Tibial nerve (tissue), 4 donors: ENCODE results near the gene HSD17B1. TPM values are rescaled to one million over a fixed set of nuclear protein-coding genes. Genes with fewer than 3 reads are reported as not detected.

ENCODE experiments used
- DNase-seq, 2 donors: peaks; one replicate each; pipeline ENCODE4 v3.0.0-alpha.2; 2019; ENCODE audit warnings: low spot score in 2 of 2
- H3K27ac ChIP-seq, 4 donors: fragments of 200-600 bp; sonication (generic) in 3 of 4; one replicate each; pipeline ENCODE4 v1.5.1; 2017 to 2019; ENCODE audit warnings: mild to moderate bottlenecking in 1 of 4
- H3K27me3 ChIP-seq, 2 donors: fragments of 200-600 bp; sonication (generic) in 1 of 2; one replicate each; pipeline versions ENCODE4 v1.5.1 to v1.6.0; 2017 to 2019
- H3K36me3 ChIP-seq, 3 donors: fragments of 200-600 bp; sonication (generic); one replicate each; pipeline ENCODE4 v1.5.1; 2018 to 2019
- H3K4me1 ChIP-seq, 4 donors: fragments of 200-600 bp; sonication (generic) in 3 of 4; one replicate each; pipeline ENCODE4 v1.5.1; 2017 to 2019
- H3K4me3 ChIP-seq, 4 donors: fragments of 200-600 bp; sonication (generic) in 3 of 4; one replicate each; pipeline ENCODE4 v1.5.1; 2017 to 2019; ENCODE audit warnings: mild to moderate bottlenecking in 1 of 4, moderate library complexity in 1 of 4
- H3K9me3 ChIP-seq, 4 donors: fragments of 200-600 bp; sonication (generic) in 3 of 4; one replicate each; pipeline ENCODE4 v1.5.1; 2017 to 2019
- EP300 ChIP-seq, 2 donors: sonication (generic); formaldehyde crosslinking; IDR thresholded peaks; one replicate each; pipeline ENCODE4 v1.6.1; 2017; ENCODE audit warnings: antibody characterized with exemption in 2 of 2, mild to moderate bottlenecking in 1 of 2
- POLR2A ChIP-seq, 2 donors: fragments of 450-650 bp; IDR thresholded peaks; one replicate each; pipeline ENCODE4 v1.6.1; 2017; ENCODE audit warnings: antibody characterized with exemption in 2 of 2, mild to moderate bottlenecking in 2 of 2, moderate library complexity in 2 of 2
- WGBS, 2 donors: methylation state at CpG; one replicate each; pipeline ENCODE4 v1.1.5; 2018; 5-methylcytosine and 5-hydroxymethylcytosine counted together
- total RNA-seq, 4 donors: library from RNA; depleted of rRNA; stranded (reverse); fragments of >200 nt; gene quantifications; one replicate each; pipeline ENCODE4 v1.1.0, GENCODE V29; 2016
- TF ChIP-seq, protein P1 (sequence below), 5 experiments: fragments of 200-600 bp in 3 of 5; fragments of 450-650 bp in 2 of 5; sonication (generic) in 3 of 5; IDR thresholded peaks; one replicate each; pipeline ENCODE4 v1.5.1; 2016 to 2019; ENCODE audit warnings: antibody characterized with exemption in 5 of 5, mild to moderate bottlenecking in 3 of 5, moderate library complexity in 2 of 5

Gene HSD17B1
- total RNA-seq, 4 donors from 2014 or later, result 0.78 to 4.4 (median 3.7) TPM

DNA sequence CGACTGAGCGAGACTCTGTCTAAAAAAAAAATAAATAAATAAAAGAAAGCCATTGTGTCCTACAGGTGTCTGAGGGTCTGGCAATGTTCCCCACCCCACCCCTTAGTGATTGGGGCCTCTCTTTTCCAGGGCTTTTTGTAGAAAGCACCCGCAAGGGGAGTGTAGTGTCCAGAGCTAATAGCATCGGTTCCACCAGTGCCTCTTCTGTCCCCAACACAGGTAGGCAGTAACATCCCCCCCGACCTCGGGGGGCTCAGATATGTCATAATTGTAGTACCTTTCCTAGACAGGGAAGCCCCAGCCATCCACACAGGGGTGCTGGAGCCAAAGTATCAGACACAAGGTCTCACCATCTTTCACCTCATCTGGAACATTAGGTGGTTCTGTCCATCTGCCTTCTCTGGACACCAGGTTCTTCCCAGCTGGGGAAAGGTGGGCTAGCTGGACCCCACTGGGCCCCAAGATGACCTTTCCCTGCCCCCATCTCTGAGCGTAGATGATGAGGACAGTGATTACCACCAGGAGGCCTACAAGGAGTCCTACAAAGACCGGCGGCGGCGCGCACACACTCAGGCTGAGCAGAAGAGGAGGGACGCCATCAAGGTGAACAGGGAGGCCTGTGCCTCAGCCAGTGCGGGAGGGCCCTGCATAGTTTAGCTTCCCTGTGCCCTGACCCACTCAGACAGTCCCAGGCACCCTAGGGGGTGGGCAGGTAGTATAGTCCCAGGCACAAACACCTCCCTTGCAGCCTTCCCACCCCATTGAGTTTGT lies 15.8 kb downstream of the HSD17B1 start:
- Histone ChIP-seq H3K4me3 (no peak overlapping the region), H3K27me3 (no peaks in the 10 kb centered on the region), H3K36me3 (peaks cover 2 to 78% (median 33%) of the 10 kb centered on the region in 3 donors), H3K9me3 (no peaks in the 10 kb centered on the region), H3K4me1 (peaks cover 0 to 46% (median 26%) of the 10 kb centered on the region in 4 donors), H3K27ac (peak overlapping the region in 3 of 4 donors; percentile 93 to 96 (median 96))
- whole genome bisulfite sequencing, 2 donors, result 89 to 90% methylated on average over 14 of the region's 14 CpGs
- TF ChIP-seq, protein P1, sequence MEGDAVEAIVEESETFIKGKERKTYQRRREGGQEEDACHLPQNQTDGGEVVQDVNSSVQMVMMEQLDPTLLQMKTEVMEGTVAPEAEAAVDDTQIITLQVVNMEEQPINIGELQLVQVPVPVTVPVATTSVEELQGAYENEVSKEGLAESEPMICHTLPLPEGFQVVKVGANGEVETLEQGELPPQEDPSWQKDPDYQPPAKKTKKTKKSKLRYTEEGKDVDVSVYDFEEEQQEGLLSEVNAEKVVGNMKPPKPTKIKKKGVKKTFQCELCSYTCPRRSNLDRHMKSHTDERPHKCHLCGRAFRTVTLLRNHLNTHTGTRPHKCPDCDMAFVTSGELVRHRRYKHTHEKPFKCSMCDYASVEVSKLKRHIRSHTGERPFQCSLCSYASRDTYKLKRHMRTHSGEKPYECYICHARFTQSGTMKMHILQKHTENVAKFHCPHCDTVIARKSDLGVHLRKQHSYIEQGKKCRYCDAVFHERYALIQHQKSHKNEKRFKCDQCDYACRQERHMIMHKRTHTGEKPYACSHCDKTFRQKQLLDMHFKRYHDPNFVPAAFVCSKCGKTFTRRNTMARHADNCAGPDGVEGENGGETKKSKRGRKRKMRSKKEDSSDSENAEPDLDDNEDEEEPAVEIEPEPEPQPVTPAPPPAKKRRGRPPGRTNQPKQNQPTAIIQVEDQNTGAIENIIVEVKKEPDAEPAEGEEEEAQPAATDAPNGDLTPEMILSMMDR (IDR thresholded peaks at IDR 0.05), result no peak
- TF ChIP-seq POLR2A (IDR thresholded peaks at IDR 0.05) (no peak), EP300 (IDR thresholded peaks at IDR 0.05) (no peak)
- DNase-seq, result no peak

GRCh38 chr17:42571435-42572225 lies 18.9 kb downstream of the HSD17B1 start:
- Histone ChIP-seq H3K27me3 (no peaks in the 10 kb centered on the region), H3K9me3 (no peaks in the 10 kb centered on the region), H3K4me1 (peaks cover 0 to 25% (median 13%) of the 10 kb centered on the region in 4 donors), H3K27ac (no peak overlapping the region), H3K36me3 (peaks cover 2 to 74% (median 24%) of the 10 kb centered on the region in 3 donors), H3K4me3 (no peak overlapping the region)
- 72 to 76% methylated on average over 12 of the region's 12 CpGs for WGBS, 2 donors
- TF ChIP-seq, protein P1 (IDR thresholded peaks at IDR 0.05), result no peak
- DNase-seq, result no peak

DNA sequence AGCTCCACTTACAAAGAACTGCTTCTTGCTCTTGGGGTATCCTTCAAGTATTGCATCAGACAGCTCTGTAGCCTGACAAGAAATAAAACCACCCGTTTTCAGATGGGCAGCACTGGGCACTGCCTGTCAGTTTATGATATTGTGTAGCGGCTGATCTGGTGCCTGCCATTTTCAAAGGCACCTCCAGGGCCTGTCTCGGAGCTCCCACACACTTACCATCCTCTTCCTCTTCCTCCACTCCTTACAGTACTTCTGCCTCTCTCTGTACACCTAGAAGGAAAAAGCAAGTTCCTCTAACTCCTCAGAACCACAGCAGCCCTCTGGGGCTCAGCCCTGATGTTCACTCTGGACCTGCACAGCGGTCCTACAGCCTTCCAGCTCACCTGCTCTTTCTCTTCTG lies 20.4 kb downstream of the HSD17B1 start:
- Histone ChIP-seq H3K27ac (no peak overlapping the region), H3K27me3 (no peaks in the 10 kb centered on the region), H3K9me3 (no peaks in the 10 kb centered on the region), H3K4me3 (no peak overlapping the region), H3K36me3 (peaks cover 2 to 74% (median 24%) of the 10 kb centered on the region in 3 donors), H3K4me1 (peaks cover 0 to 24% (median 12%) of the 10 kb centered on the region in 4 donors)
- 81 to 83% methylated on average over 4 of the region's 4 CpGs for WGBS, 2 donors
- TF ChIP-seq POLR2A (IDR thresholded peaks at IDR 0.05), result no peak
- TF ChIP-seq EP300 (IDR thresholded peaks at IDR 0.05), result no peak
- TF ChIP-seq, protein P1 (IDR thresholded peaks at IDR 0.05), result no peak
- DNase-seq, result no peak

- Histone ChIP-seq H3K27me3 (no peaks in the 10 kb centered on the region), H3K27ac (no peak overlapping the region), H3K4me1 (peaks cover 0 to 28% (median 12%) of the 10 kb centered on the region in 4 donors), H3K36me3 (peaks cover 2 to 65% (median 14%) of the 10 kb centered on the region in 3 donors), H3K4me3 (no peak overlapping the region), H3K9me3 (no peaks in the 10 kb centered on the region)
- TF ChIP-seq POLR2A (IDR thresholded peaks at IDR 0.05), result no peak
- TF ChIP-seq, protein P1 (IDR thresholded peaks at IDR 0.05), result no peak
- no peak for TF ChIP-seq EP300 (IDR thresholded peaks at IDR 0.05)
- WGBS, 2 donors, result 79 to 81% methylated on average over 3 of the region's 3 CpGs
- no peak for DNase-seq
Measured at GRCh38 chr17:42574463-42574862, 21.7 kb downstream of the HSD17B1 start.

GRCh38 chr17:42577140-42577531 lies 24.4 kb downstream of the HSD17B1 start:
- Histone ChIP-seq H3K27me3 (no peaks in the 10 kb centered on the region), H3K27ac (peak overlapping the region in 3 of 4 donors; percentile 85 to 90 (median 89)), H3K4me1 (peaks cover 0 to 28% (median 12%) of the 10 kb centered on the region in 4 donors), H3K36me3 (peaks cover 4 to 63% (median 23%) of the 10 kb centered on the region in 3 donors), H3K4me3 (peak overlapping the region; percentile 41 to 87 (median 72)), H3K9me3 (no peaks in the 10 kb centered on the region)
- WGBS, 2 donors, result 6 to 12% methylated on average over 16 to 18 of the region's 18 CpGs
- TF ChIP-seq POLR2A (IDR thresholded peaks at IDR 0.05) (no peak), EP300 (IDR thresholded peaks at IDR 0.05) (no peak)
- TF ChIP-seq, protein P1 (IDR thresholded peaks at IDR 0.05), result no peak
- DNase-seq, result no peak
